Keratinocyte (primary cell): ENCODE measurements around the gene FBXL17. TPM values are rescaled to one million over a fixed set of nuclear protein-coding genes. Genes with fewer than 3 reads are reported as not detected.

Source experiments
- DNase-seq: peaks from one replicate; pipeline ENCODE4 v3.0.0-alpha.2; 2011; ENCODE audit warnings: low read depth, missing footprints, low spot score
- FAIRE-seq: peaks from 2 replicates; lab custom pipeline; 2011; peaks lifted over from hg19 to GRCh38; lab: Jason Lieb, UNC
- H2AFZ ChIP-seq: 2 replicates; pipeline ENCODE4 v1.6.0; 2012; ENCODE audit warnings: low read length, control low read depth, inconsistent platforms; ENCODE audit not compliant: control insufficient read depth
- H3K27ac ChIP-seq: 2 replicates; pipeline ENCODE4 v1.5.1; 2011; ENCODE audit warnings: low read length; ENCODE audit not compliant: control insufficient read depth, insufficient read depth
- H3K27me3 ChIP-seq: 3 replicates; pipeline ENCODE4 v1.6.0; 2011; ENCODE audit warnings: low read length; ENCODE audit not compliant: control insufficient read depth, insufficient read depth; ENCODE audit errors: extremely low read depth
- H3K36me3 ChIP-seq, 2 experiments: 2 replicates in 1 of 2; 3 replicates in 1 of 2; pipeline ENCODE4 v1.5.1; 2011; ENCODE audit warnings: low read length in 2 of 2, mild to moderate bottlenecking in 1 of 2; ENCODE audit not compliant: control insufficient read depth in 2 of 2, insufficient read depth in 2 of 2; ENCODE audit errors: extremely low read depth in 1 of 2
- H3K4me1 ChIP-seq: 3 replicates; pipeline ENCODE4 v1.5.1; 2011; ENCODE audit warnings: low read length; ENCODE audit not compliant: control insufficient read depth, insufficient read depth; ENCODE audit errors: extremely low read depth
- H3K4me2 ChIP-seq: 3 replicates; pipeline ENCODE4 v1.6.0; 2011; ENCODE audit warnings: low read depth, low read length; ENCODE audit not compliant: control insufficient read depth, insufficient read depth; ENCODE audit errors: extremely low read depth
- H3K4me3 ChIP-seq, 3 experiments: fragments of 200-600 bp in 1 of 3; sonication (generic) in 1 of 3; 2 replicates in 2 of 3; 3 replicates in 1 of 3; pipeline ENCODE4 v1.5.1; 2011 to 2016; ENCODE audit warnings: low read length in 3 of 3, mild to moderate bottlenecking in 3 of 3, control low read depth in 2 of 3, inconsistent platforms in 1 of 3, low read depth in 1 of 3, mixed read lengths in 1 of 3, mixed run types in 1 of 3, moderate library complexity in 1 of 3; ENCODE audit not compliant: control insufficient read depth in 2 of 3, insufficient read depth in 2 of 3; ENCODE audit errors: extremely low read depth in 1 of 3
- H3K79me2 ChIP-seq: 2 replicates; pipeline ENCODE4 v1.6.0; 2012; ENCODE audit warnings: low read length; ENCODE audit not compliant: control insufficient read depth, insufficient read depth
- H3K9ac ChIP-seq: 3 replicates; pipeline ENCODE4 v1.6.0; 2011; ENCODE audit warnings: low read length; ENCODE audit not compliant: control insufficient read depth, insufficient read depth; ENCODE audit errors: extremely low read depth
- H3K9me1 ChIP-seq: 3 replicates; pipeline ENCODE4 v1.6.0; 2011; ENCODE audit warnings: low read length; ENCODE audit not compliant: control insufficient read depth, insufficient read depth; ENCODE audit errors: extremely low read depth
- H3K9me3 ChIP-seq: 2 replicates; pipeline ENCODE4 v1.5.1; 2012; ENCODE audit warnings: low read depth, low read length; ENCODE audit not compliant: control insufficient read depth
- H4K20me1 ChIP-seq: 3 replicates; pipeline ENCODE4 v1.6.0; 2011; ENCODE audit warnings: low read length; ENCODE audit not compliant: control insufficient read depth, insufficient read depth; ENCODE audit errors: extremely low read depth
- CTCF ChIP-seq, 3 experiments: IDR thresholded peaks in 1 of 3; conservative IDR thresholded peaks in 1 of 3; optimal IDR thresholded peaks in 1 of 3; 2 replicates in 2 of 3; 3 replicates in 1 of 3; pipeline versions ENCODE3 to v1.5.1; 2011; ENCODE audit warnings: low read length in 3 of 3, mild to moderate bottlenecking in 3 of 3, moderate library complexity in 2 of 3, control low read depth in 1 of 3, inconsistent platforms in 1 of 3; ENCODE audit not compliant: insufficient read depth in 2 of 3; ENCODE audit errors: extremely low read depth in 1 of 3
- EZH2 ChIP-seq: IDR thresholded peaks from one replicate; pipeline ENCODE4 v1.6.1; 2012; ENCODE audit warnings: inconsistent platforms, mild to moderate bottlenecking, low read length, moderate library complexity
- dilution Hi-C: fragments of 300-500 bp; cut with MboI; formaldehyde crosslinking; loops from one replicate; pipeline ENCODE4 v1.7.0; 2020; ENCODE audit warnings: low sequenced_read_pairs; ENCODE audit not compliant: extremely low pct_ligation_motif_present
- polyA plus RNA-seq, 5 experiments: library from polyadenylated mRNA; depleted of rRNA in 3 of 5; stranded (reverse) in 3 of 5; stranded (forward) in 1 of 5; unstranded in 1 of 5; fragments of >200 nt; gene quantifications; 1 replicate in 1 of 5; 2 replicates in 3 of 5; 3 replicates in 1 of 5; pipeline versions ENCODE4 v1.2.1 to v1.2.3, GENCODE V29; 2011 to 2012; ENCODE audit warnings: missing spikeins in 2 of 5, low read depth in 1 of 5, low replicate concordance in 1 of 5

Gene FBXL17
- polyA plus RNA-seq, 1 donor (not counting 4 experiments of a cell fraction or from before 2014, with no cell fraction given), result 5.7 TPM

- no peak overlapping the region for H2AFZ ChIP-seq
- no peaks in the 10 kb centered on the region for H3K79me2 ChIP-seq
- TF ChIP-seq EZH2 (no peak), CTCF (optimal IDR thresholded peaks at IDR 0.05 in 1 of 3, IDR thresholded peaks at IDR 0.05 in 1 of 3, conservative IDR thresholded peaks at IDR 0.05 in 1 of 3; ENCODE audit: extremely low read depth in 1 of 3, insufficient read depth in 2 of 3, low read length in 3 of 3) (no peak)
- no peaks in the 10 kb centered on the region for H4K20me1 ChIP-seq
- no peaks in the 10 kb centered on the region for H3K36me3 ChIP-seq
- no peak overlapping the region for H3K4me2 ChIP-seq
- no peaks in the 10 kb centered on the region for H3K27me3 ChIP-seq
- dilution Hi-C loops, result no loop called here
- no peaks in the 10 kb centered on the region for H3K9me3 ChIP-seq
- no peak overlapping the region for H3K27ac ChIP-seq
- no peaks in the 10 kb centered on the region for H3K9me1 ChIP-seq
- no peaks in the 10 kb centered on the region for H3K4me1 ChIP-seq
- H3K4me3 ChIP-seq, result no peak overlapping the region
- FAIRE-seq (no peak), DNase-seq (no peak)
- no peak overlapping the region for H3K9ac ChIP-seq
Observed at GRCh38 chr5:108059334-108059733, 322.6 kb downstream of the FBXL17 start.

GRCh38 chr5:108054349-108054748 lies 327.5 kb downstream of the FBXL17 start:
- H3K36me3 ChIP-seq, result no peaks in the 10 kb centered on the region
- no peak overlapping the region for H3K4me3 ChIP-seq
- no peak for FAIRE-seq
- H2AFZ ChIP-seq, result no peak overlapping the region
- no peak for TF ChIP-seq EZH2
- no peak for TF ChIP-seq CTCF (optimal IDR thresholded peaks at IDR 0.05 in 1 of 3, IDR thresholded peaks at IDR 0.05 in 1 of 3, conservative IDR thresholded peaks at IDR 0.05 in 1 of 3; ENCODE audit: extremely low read depth in 1 of 3, insufficient read depth in 2 of 3, low read length in 3 of 3)
- no peak overlapping the region for H3K27ac ChIP-seq
- H3K4me2 ChIP-seq, result no peak overlapping the region
- H3K79me2 ChIP-seq, result no peaks in the 10 kb centered on the region
- DNase-seq, result no peak
- no peaks in the 10 kb centered on the region for H4K20me1 ChIP-seq
- dilution Hi-C loops, result no loop called here
- H3K4me1 ChIP-seq, result no peaks in the 10 kb centered on the region
- H3K27me3 ChIP-seq, result no peaks in the 10 kb centered on the region
- no peaks in the 10 kb centered on the region for H3K9me3 ChIP-seq
- H3K9ac ChIP-seq, result no peak overlapping the region
- H3K9me1 ChIP-seq, result no peaks in the 10 kb centered on the region
